GM19397 (cell line): Measurements from ENCODE around the gene MRPL23.

ENCODE experiments used
- ATAC-seq: cut with Tn5 transposase; IDR thresholded peaks from one replicate; pipeline ENCODE4 v1.9.1; 2021; ENCODE audit warnings: mild to moderate bottlenecking, moderate library complexity; ENCODE audit not compliant: unreplicated experiment

MRPL23 gene

GRCh38 chr11:1946812-1947484 lies at the start of gene MRPL23:
TSS of gene MRPL23 (plus strand) at chr11:1947332. CDS start at chr11:1947363, 31 bp downstream.
- no peak for ATAC-seq

GRCh38 chr11:1899090-1899489 lies 48.0 kb upstream of the MRPL23 start:
- ATAC-seq, result no peak

GRCh38 chr11:1899686-1900085 lies 47.4 kb upstream of the MRPL23 start:
- ATAC-seq, result no peak

GRCh38 chr11:1906181-1906580 lies 41.0 kb upstream of the MRPL23 start:
- ATAC-seq, result no peak

GRCh38 chr11:1906611-1907423 lies 40.3 kb upstream of the MRPL23 start:
- no peak for ATAC-seq

GRCh38 chr11:1908618-1909017 lies 38.5 kb upstream of the MRPL23 start:
- ATAC-seq, result no peak

- no peak for ATAC-seq
These were observed 37.6 kb upstream of the MRPL23 start for GRCh38 chr11:1909524-1909923.

GRCh38 chr11:1912289-1912878 lies 34.7 kb upstream of the MRPL23 start:
- no peak for ATAC-seq

- no peak for ATAC-seq
These were observed 33.7 kb upstream of the MRPL23 start for GRCh38 chr11:1913271-1914060.

GRCh38 chr11:1915795-1916131 lies 31.4 kb upstream of the MRPL23 start:
- no peak for ATAC-seq

GRCh38 chr11:1916132-1916985 lies 30.8 kb upstream of the MRPL23 start:
- no peak for ATAC-seq

GRCh38 chr11:1916986-1917522 lies 30.1 kb upstream of the MRPL23 start:
- ATAC-seq, result no peak

GRCh38 chr11:1917523-1918435 lies 29.4 kb upstream of the MRPL23 start:
- no peak for ATAC-seq

- no peak for ATAC-seq
These were observed 28.5 kb upstream of the MRPL23 start for GRCh38 chr11:1918436-1919315.

GRCh38 chr11:1919391-1920127 lies 27.6 kb upstream of the MRPL23 start, which contains the start of gene TNNT3:
TSS of gene TNNT3 (plus strand) at chr11:1919703. CDS start at chr11:1922875, 3,172 bp downstream.
- ATAC-seq, result no peak

GRCh38 chr11:1920128-1920908 lies 26.8 kb upstream of the MRPL23 start:
- ATAC-seq, result no peak
